Stimulated activated memory B cell treated with anti-CD40 and anti-IgM and Interleukin-4, amounts not matched to agents 10 μg/mL and 1 μg/mL and 100 μg/mL, for 72 hours (primary cell): Measurements from ENCODE around the gene PLA2G6.
A peak's percentile ranks its signal among the peaks of the same experiment; 100 is the strongest.

ENCODE experiments used
- ATAC-seq: fragments of 150-1000 bp; cut with Tn5 transposase; 2 replicates; pipeline ENCODE4 v1.10.0; 2021
- H3K27ac Mint-ChIP-seq: one replicate; pipeline ENCODE4 v1.8.0; 2022; ENCODE audit warnings: mild to moderate bottlenecking, mixed read lengths
- H3K27me3 Mint-ChIP-seq: one replicate; pipeline ENCODE4 v1.8.0; 2022; ENCODE audit warnings: mixed read lengths
- H3K36me3 Mint-ChIP-seq: one replicate; pipeline ENCODE4 v1.8.0; 2022; ENCODE audit warnings: mixed read lengths
- H3K4me1 Mint-ChIP-seq: one replicate; pipeline ENCODE4 v1.8.0; 2022; ENCODE audit warnings: mixed read lengths
- H3K4me3 Mint-ChIP-seq: one replicate; pipeline ENCODE4 v1.8.0; 2022; ENCODE audit warnings: mild to moderate bottlenecking, moderate library complexity, mixed read lengths
- H3K9me3 Mint-ChIP-seq: one replicate; pipeline ENCODE4 v1.8.0; 2022; ENCODE audit warnings: mixed read lengths

PLA2G6 gene

DNA sequence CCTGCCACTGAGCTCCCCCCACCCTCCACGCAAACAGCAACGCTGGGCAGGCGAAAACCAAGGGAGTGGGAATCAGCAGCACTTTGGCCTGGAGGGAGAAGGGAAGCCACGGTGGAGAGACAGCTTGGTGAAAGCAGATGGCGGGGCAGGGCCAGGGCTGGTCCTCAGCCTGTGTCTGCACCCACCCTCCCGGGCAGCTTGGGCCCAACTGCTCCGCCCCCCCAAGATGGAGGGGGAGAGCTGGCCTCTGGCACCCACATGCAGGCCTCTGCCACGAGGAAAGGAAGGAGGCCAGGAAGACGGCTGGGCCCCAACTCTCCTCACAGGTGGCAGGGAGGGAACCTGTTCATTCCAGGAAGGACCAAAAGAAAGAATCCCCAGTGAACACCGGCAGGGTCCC is 38.0 kb upstream of the PLA2G6 start:
- Mint-ChIP-seq H3K27ac (peak overlapping the region; percentile 43), H3K36me3 (peaks cover 23% of the 10 kb centered on the region), H3K9me3 (no peaks in the 10 kb centered on the region), H3K4me1 (peaks cover 30% of the 10 kb centered on the region), H3K27me3 (no peaks in the 10 kb centered on the region), H3K4me3 (no peak overlapping the region)
- no peak for ATAC-seq

- Mint-ChIP-seq H3K27ac (peak overlapping the region; percentile 43), H3K27me3 (no peaks in the 10 kb centered on the region), H3K4me3 (no peak overlapping the region), H3K4me1 (peaks cover 34% of the 10 kb centered on the region), H3K36me3 (peaks cover 23% of the 10 kb centered on the region), H3K9me3 (no peaks in the 10 kb centered on the region)
- ATAC-seq, result no peak
Measured at GRCh38 chr22:38218661-38219622, 37.3 kb upstream of the PLA2G6 start.

DNA sequence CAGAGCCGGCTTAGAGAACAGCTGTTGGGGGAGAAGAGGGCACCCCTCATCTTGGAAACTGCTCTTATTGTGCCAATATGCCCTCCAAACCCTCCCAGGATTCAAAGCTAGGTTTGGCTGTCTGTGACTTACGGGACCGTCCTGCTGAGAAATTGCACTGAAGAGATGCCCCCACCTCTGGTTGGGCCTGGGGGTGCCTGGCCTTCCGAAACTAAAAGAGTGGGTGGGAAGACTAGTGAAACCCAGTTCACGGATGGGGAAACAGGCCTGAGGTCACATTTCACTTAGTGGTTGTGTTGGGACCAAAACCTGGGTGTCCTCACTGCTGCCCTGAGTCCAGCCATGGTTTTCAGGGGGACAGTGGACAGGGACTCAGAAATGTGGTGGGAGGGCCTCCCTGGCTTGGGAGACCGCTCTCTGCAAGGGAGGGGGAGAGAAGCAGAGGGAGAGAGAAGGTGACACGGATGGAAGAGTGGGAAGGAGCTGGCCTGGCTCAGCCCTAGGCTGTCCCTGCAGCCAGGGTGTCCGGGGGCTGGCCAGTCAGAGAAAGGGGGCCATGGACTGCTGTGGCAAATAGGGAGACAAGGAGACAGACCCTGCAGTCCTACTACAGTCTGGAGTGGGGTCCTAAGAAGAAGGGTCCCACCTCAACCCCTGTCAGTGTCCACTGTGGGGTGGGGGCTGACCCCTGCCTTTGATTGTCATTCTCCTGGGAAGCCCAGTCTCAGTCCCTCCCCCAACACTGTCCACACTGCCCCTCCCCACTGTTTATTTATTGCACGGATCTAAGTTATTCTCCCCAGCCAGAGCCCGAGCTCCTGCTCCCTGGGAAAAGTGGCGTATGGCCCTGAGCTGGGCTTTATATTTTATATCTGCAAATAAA is 33.8 kb upstream of the PLA2G6 start:
- no peak for ATAC-seq
- Mint-ChIP-seq H3K4me1 (peaks cover 54% of the 10 kb centered on the region), H3K36me3 (peaks cover 11% of the 10 kb centered on the region), H3K27me3 (no peaks in the 10 kb centered on the region), H3K9me3 (no peaks in the 10 kb centered on the region), H3K4me3 (peak overlapping the region; percentile 71), H3K27ac (peak overlapping the region; percentile 59)

DNA sequence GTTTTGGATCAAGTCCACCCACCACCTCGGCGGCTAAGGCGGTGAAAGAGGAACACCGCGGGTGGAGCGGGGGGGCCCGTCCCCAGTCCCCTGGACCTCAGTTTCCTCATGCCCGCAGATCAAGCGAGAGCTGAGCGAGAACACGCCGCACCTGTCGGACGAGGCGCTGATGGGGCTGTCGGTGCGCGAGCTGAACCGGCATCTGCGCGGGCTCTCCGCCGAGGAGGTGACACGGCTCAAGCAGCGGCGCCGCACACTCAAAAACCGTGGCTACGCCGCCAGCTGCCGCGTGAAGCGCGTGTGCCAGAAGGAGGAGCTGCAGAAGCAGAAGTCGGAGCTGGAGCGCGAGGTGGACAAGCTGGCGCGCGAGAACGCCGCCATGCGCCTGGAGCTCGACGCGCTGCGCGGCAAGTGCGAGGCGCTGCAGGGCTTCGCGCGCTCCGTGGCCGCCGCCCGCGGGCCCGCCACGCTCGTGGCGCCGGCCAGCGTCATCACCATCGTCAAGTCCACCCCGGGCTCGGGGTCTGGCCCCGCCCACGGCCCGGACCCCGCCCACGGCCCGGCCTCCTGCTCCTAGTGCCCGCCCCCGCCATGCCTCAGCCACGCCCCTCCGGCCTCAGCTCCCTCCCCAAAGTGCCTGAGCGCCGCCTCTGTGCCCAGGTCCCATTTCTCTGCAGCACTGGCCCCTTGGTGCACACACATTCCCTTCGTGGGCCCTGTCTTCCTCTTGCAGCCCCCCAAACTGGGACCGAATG is 32.8 kb upstream of the PLA2G6 start:
- peaks cover 58% of the 10 kb centered on the region for H3K4me1 Mint-ChIP-seq
- peak overlapping the region; percentile 71 for H3K4me3 Mint-ChIP-seq
- H3K36me3 Mint-ChIP-seq, result peaks cover 3% of the 10 kb centered on the region
- peak overlapping the region; percentile 59 for H3K27ac Mint-ChIP-seq
- peak; percentile 75 for ATAC-seq
- no peaks in the 10 kb centered on the region for H3K27me3 Mint-ChIP-seq
- no peaks in the 10 kb centered on the region for H3K9me3 Mint-ChIP-seq

GRCh38 chr22:38213990-38214301 is 32.3 kb upstream of the PLA2G6 start:
- Mint-ChIP-seq H3K4me3 (peak overlapping the region; percentile 69), H3K27me3 (no peaks in the 10 kb centered on the region), H3K9me3 (no peaks in the 10 kb centered on the region), H3K4me1 (peaks cover 53% of the 10 kb centered on the region), H3K27ac (peak overlapping the region; percentile 59), H3K36me3 (no peaks in the 10 kb centered on the region)
- peak; percentile 14 for ATAC-seq

DNA sequence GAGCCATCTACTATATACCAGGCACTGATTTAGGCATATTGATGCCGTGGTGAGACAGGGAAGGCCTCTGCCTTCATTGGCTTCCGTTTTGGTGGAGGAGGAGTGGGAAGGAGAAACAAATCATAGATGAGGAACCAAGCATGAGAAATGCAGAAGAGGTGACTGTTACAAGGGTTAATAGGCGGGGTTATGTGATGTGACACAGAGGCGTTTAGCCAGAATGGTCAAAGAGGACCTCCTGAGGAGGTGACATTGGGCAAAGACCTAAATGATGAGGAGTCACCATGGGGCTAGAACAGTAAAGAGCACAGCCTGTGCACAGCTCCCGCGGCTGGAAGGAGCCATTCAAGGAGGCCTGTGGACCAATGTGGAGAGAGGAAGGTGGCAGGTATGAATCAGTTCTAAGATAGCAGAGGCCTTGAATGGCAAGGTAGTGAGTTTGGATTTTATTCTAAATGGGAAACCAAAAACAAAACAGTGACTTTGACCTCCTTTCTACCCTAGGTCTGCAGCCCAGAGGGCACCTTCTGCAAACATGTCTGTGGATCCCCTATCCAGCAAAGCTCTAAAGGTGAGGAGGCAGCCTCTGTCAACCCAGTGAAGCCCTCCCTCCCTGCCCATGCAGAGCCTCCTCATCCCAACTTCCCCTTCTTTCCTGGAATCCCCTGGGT is 31.8 kb upstream of the PLA2G6 start:
- Mint-ChIP-seq H3K9me3 (no peaks in the 10 kb centered on the region), H3K27ac (peak overlapping the region; percentile 59), H3K27me3 (no peaks in the 10 kb centered on the region), H3K4me1 (peaks cover 52% of the 10 kb centered on the region), H3K36me3 (no peaks in the 10 kb centered on the region), H3K4me3 (peak overlapping the region; percentile 69)
- ATAC-seq, result peak; percentile 65

GRCh38 chr22:38212442-38212841 is 30.8 kb upstream of the PLA2G6 start:
- Mint-ChIP-seq H3K27me3 (no peaks in the 10 kb centered on the region), H3K4me1 (peaks cover 54% of the 10 kb centered on the region), H3K27ac (peak overlapping the region; percentile 49), H3K9me3 (no peaks in the 10 kb centered on the region), H3K4me3 (no peak overlapping the region), H3K36me3 (no peaks in the 10 kb centered on the region)
- no peak for ATAC-seq

- no peak for ATAC-seq
- no peaks in the 10 kb centered on the region for H3K9me3 Mint-ChIP-seq
- H3K36me3 Mint-ChIP-seq, result no peaks in the 10 kb centered on the region
- no peaks in the 10 kb centered on the region for H3K27me3 Mint-ChIP-seq
- no peak overlapping the region for H3K4me3 Mint-ChIP-seq
- no peak overlapping the region for H3K27ac Mint-ChIP-seq
- peaks cover 54% of the 10 kb centered on the region for H3K4me1 Mint-ChIP-seq
Measured at GRCh38 chr22:38211556-38211955, 29.9 kb upstream of the PLA2G6 start.

DNA sequence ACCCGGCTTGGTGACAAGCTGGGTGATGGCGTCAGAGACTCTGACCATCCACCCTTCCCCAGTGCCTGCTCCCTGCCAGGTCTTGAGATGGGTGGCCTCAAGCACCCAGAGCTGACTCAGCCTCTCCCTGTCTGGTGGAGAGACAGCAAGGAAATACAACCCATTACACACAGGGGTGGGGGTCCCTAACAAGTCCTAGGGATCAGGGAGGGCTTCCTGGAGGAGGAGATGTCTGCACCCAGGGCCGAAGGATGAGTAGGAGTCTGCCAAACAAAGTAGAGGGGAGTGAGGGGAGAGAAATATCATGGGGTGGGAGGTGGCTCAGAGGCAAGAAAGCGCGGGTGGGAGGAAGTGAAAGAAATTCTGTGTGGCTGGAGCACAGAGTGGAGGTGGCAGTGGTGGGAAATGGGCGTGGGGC is 26.9 kb upstream of the PLA2G6 start:
- ATAC-seq, result no peak
- Mint-ChIP-seq H3K4me3 (no peak overlapping the region), H3K27ac (no peak overlapping the region), H3K27me3 (no peaks in the 10 kb centered on the region), H3K9me3 (no peaks in the 10 kb centered on the region), H3K4me1 (peaks cover 55% of the 10 kb centered on the region), H3K36me3 (no peaks in the 10 kb centered on the region)

GRCh38 chr22:38207898-38208432 is 26.3 kb upstream of the PLA2G6 start:
- no peak overlapping the region for H3K4me3 Mint-ChIP-seq
- ATAC-seq, result no peak
- peaks cover 55% of the 10 kb centered on the region for H3K4me1 Mint-ChIP-seq
- no peaks in the 10 kb centered on the region for H3K27me3 Mint-ChIP-seq
- no peaks in the 10 kb centered on the region for H3K36me3 Mint-ChIP-seq
- no peaks in the 10 kb centered on the region for H3K9me3 Mint-ChIP-seq
- no peak overlapping the region for H3K27ac Mint-ChIP-seq

DNA sequence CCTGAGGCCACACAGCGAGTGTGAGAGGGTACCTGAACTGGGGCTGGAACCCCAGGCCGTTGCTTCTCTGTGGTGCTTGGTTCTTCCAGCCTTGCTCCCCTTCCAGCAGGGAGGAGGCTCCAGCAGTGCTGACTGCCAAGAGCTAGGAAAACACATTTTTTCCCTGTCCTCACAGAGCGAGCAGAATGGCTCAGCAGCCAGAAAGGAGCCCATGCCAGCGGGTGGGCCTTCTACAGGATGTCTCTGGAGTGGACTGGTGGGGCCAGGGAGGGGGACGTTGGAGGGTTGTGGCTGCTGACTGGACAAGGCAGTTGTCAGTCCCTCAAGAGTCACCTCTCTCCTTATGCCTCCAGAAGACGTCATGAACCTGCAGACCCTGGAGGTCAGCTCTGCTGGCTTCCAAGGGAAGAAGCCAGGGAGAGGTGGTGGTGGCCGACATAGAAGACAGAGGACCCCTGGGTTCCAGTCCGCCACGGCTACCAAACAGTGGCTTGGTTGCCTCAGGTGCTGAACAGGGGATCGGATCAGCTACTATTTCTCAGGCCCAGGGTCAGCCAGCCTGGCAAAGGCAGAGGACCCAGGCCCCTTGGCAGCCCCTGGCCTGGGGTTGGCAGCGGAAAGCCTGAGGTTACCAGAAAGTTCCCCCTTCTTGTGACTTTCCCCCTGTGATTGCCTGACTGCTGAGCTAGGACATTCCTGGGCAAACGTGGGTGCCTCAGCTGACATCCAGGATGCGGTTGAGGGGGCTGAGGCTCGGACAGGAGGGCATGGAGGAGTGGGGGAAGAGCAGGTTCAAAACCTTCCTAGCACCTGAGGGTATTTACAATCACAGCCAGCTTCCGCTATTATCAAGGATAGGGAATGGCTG is 23.9 kb upstream of the PLA2G6 start:
- no peak for ATAC-seq
- H3K4me3 Mint-ChIP-seq, result no peak overlapping the region
- no peaks in the 10 kb centered on the region for H3K27me3 Mint-ChIP-seq
- no peaks in the 10 kb centered on the region for H3K36me3 Mint-ChIP-seq
- peak overlapping the region; percentile 16 for H3K27ac Mint-ChIP-seq
- no peaks in the 10 kb centered on the region for H3K9me3 Mint-ChIP-seq
- H3K4me1 Mint-ChIP-seq, result peaks cover 60% of the 10 kb centered on the region

DNA sequence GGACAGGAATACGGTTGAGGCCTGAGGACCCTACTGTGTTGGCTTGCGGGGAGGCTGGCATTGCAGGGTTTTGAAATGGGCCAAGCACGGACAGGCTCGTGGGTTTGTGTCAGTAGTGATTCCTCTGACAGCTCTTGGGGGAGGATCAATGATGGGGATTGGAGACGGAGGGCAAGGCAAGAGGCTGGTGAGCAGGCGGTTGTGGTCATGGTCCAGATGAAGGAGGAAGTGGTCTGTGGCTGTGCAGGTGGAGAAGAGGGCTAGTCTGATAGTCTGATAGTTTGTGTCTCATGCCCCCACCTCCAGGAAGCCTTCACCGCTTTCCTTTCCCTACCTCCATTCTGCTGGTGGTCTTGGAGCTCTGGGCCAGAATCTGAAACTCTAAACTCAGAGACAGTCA is 23.2 kb upstream of the PLA2G6 start:
- Mint-ChIP-seq H3K9me3 (no peaks in the 10 kb centered on the region), H3K36me3 (no peaks in the 10 kb centered on the region), H3K4me3 (no peak overlapping the region), H3K4me1 (peaks cover 55% of the 10 kb centered on the region), H3K27me3 (no peaks in the 10 kb centered on the region), H3K27ac (peak overlapping the region; percentile 16)
- peak; percentile 56 for ATAC-seq

- Mint-ChIP-seq H3K27me3 (no peaks in the 10 kb centered on the region), H3K27ac (peak overlapping the region; percentile 16), H3K4me1 (peaks cover 62% of the 10 kb centered on the region), H3K36me3 (no peaks in the 10 kb centered on the region), H3K9me3 (peaks cover 3% of the 10 kb centered on the region), H3K4me3 (peak overlapping the region; percentile 0)
- no peak for ATAC-seq
Measured at GRCh38 chr22:38203855-38204514, 22.4 kb upstream of the PLA2G6 start.
